GM19025 (cell line): ENCODE measurements around the gene SLC39A5.
"Not testable (repeated sequence)": the region's sequence is repeated elsewhere in the genome, so short reads cannot be mapped to it uniquely, and the experiment has no call there.

Experiments
- ATAC-seq: cut with Tn5 transposase; IDR thresholded peaks from one replicate; pipeline ENCODE4 v1.9.1; 2021; ENCODE audit warnings: mild to moderate bottlenecking, low read depth, moderate library complexity; ENCODE audit not compliant: unreplicated experiment

The SLC39A5 gene

GRCh38 chr12:56266693-56267442 lies 37.0 kb downstream of the SLC39A5 start, which contains the start of gene COQ10A:
Gene COQ10A (plus strand): TSS chr12:56266942. CDS start chr12:56267119, 177 bp downstream.
- peak; percentile 89 for ATAC-seq

- peak; percentile 17 for ATAC-seq
Measured at GRCh38 chr12:56267443-56268071, 37.7 kb downstream of the SLC39A5 start.

GRCh38 chr12:56271031-56271430 lies 41.2 kb downstream of the SLC39A5 start:
- no peak for ATAC-seq

- not testable (repeated sequence) for ATAC-seq
Measured at GRCh38 chr12:56272468-56272867, 42.6 kb downstream of the SLC39A5 start.

- ATAC-seq: no peak
Measured at GRCh38 chr12:56274299-56274698, 44.4 kb downstream of the SLC39A5 start.

GRCh38 chr12:56278905-56279304 lies 49.1 kb downstream of the SLC39A5 start:
- ATAC-seq: no peak

GRCh38 chr12:56280849-56281248 lies 51.0 kb downstream of the SLC39A5 start:
- no peak for ATAC-seq

- ATAC-seq: no peak
Measured at GRCh38 chr12:56282030-56282429, 52.2 kb downstream of the SLC39A5 start.

GRCh38 chr12:56282579-56282978 lies 52.7 kb downstream of the SLC39A5 start:
- ATAC-seq: no peak

GRCh38 chr12:56284263-56284662 lies 54.4 kb downstream of the SLC39A5 start:
- not testable (repeated sequence) for ATAC-seq

- no peak for ATAC-seq
Measured at GRCh38 chr12:56286044-56286830, 56.4 kb downstream of the SLC39A5 start.
